Endothelial cell of umbilical vein (primary cell): ENCODE data around the gene UBC. TPM values are rescaled to one million over a fixed set of nuclear protein-coding genes. Genes with fewer than 3 reads are reported as not detected.

Experiments
- BruUV-seq: library from RNA; stranded (reverse); fragments of 400-500 nt; replicated peaks from 2 replicates; lab custom pipeline; 2021; lab: Mats Ljungman, UMichigan
- CTCF ChIA-PET: fragments of 300-600, 350-600 bp; sonication (Branson Sonifier 250); formaldehyde crosslinking; loops from one replicate; lab custom pipeline; 2021; ENCODE audit warnings: antibody characterized with exemption, inconsistent platforms; lab: Charles Lee
- POLR2A ChIA-PET: fragments of 300-600, 350-600 bp; sonication (Branson Sonifier 250); formaldehyde crosslinking; loops from one replicate; lab custom pipeline; 2021; ENCODE audit warnings: antibody characterized with exemption, inconsistent platforms; lab: Charles Lee
- DNase-seq: peaks from one replicate; pipeline ENCODE4 v3.0.0-alpha.2; 2011; ENCODE audit warnings: low read depth, low spot score
- FAIRE-seq: peaks from 2 replicates; lab custom pipeline; 2011; peaks lifted over from hg19 to GRCh38; lab: Jason Lieb, UNC
- H2AFZ ChIP-seq: 2 replicates; pipeline ENCODE4 v1.6.0; 2012; ENCODE audit warnings: low read depth, low read length, control low read depth, inconsistent platforms
- H3K27ac ChIP-seq: 2 replicates; pipeline ENCODE4 v1.5.1; 2011; ENCODE audit warnings: low read depth, mild to moderate bottlenecking, control low read depth, low read length, moderate library complexity; ENCODE audit not compliant: insufficient read depth
- H3K27me3 ChIP-seq, 2 experiments: 2 replicates each; pipeline versions ENCODE4 v1.6.0 to v1.6.1; 2011; ENCODE audit warnings: low read length in 2 of 2, mixed read lengths in 1 of 2; ENCODE audit not compliant: control insufficient read depth in 2 of 2, insufficient read depth in 2 of 2
- H3K36me3 ChIP-seq, 2 experiments: 2 replicates in 1 of 2; 3 replicates in 1 of 2; pipeline ENCODE4 v1.5.1; 2011; ENCODE audit warnings: low read length in 2 of 2, mild to moderate bottlenecking in 1 of 2, moderate library complexity in 1 of 2; ENCODE audit not compliant: control insufficient read depth in 2 of 2, insufficient read depth in 2 of 2; ENCODE audit errors: extremely low read depth in 1 of 2
- H3K4me1 ChIP-seq: 3 replicates; pipeline ENCODE4 v1.5.1; 2011; ENCODE audit warnings: mild to moderate bottlenecking, low read length; ENCODE audit not compliant: control insufficient read depth, insufficient read depth; ENCODE audit errors: extremely low read depth
- H3K4me2 ChIP-seq: 2 replicates; pipeline ENCODE4 v1.6.1; 2011; ENCODE audit warnings: low read length, control low read depth, mixed read lengths; ENCODE audit not compliant: insufficient read depth
- H3K4me3 ChIP-seq, 3 experiments: fragments of 200-600 bp in 1 of 3; sonication (generic), shearing (Covaris generic) in 1 of 3; replicated peaks in 1 of 3; 2 replicates each; pipeline ENCODE4 v1.5.1; 2011 to 2016; ENCODE audit warnings: control low read depth in 3 of 3, low read length in 3 of 3, mild to moderate bottlenecking in 2 of 3, inconsistent platforms in 1 of 3, low read depth in 1 of 3, moderate library complexity in 1 of 3; ENCODE audit not compliant: insufficient read depth in 1 of 3
- H3K79me2 ChIP-seq: 2 replicates; pipeline ENCODE4 v1.6.0; 2012; ENCODE audit warnings: low read length, inconsistent platforms; ENCODE audit not compliant: control insufficient read depth, insufficient read depth
- H3K9ac ChIP-seq: replicated peaks from 2 replicates; pipeline ENCODE3; 2011; ENCODE audit warnings: low read length, control low read depth; ENCODE audit not compliant: insufficient read depth; ENCODE audit errors: extremely low read depth
- H3K9me1 ChIP-seq: replicated peaks from 3 replicates; pipeline ENCODE4 v1.6.0; 2011; ENCODE audit warnings: mild to moderate bottlenecking, low read length; ENCODE audit not compliant: control insufficient read depth, insufficient read depth; ENCODE audit errors: extremely low read depth
- H3K9me3 ChIP-seq: replicated peaks from 2 replicates; pipeline ENCODE4 v1.5.1; 2012; ENCODE audit warnings: low read length, inconsistent platforms; ENCODE audit not compliant: control insufficient read depth, insufficient read depth
- H4K20me1 ChIP-seq: replicated peaks from 2 replicates; pipeline ENCODE3; 2011; ENCODE audit warnings: mild to moderate bottlenecking, low read length; ENCODE audit not compliant: control insufficient read depth, insufficient read depth; ENCODE audit errors: extremely low read depth
- MYC ChIP-seq: IDR thresholded peaks from one replicate; pipeline ENCODE4 v1.6.1; 2011; ENCODE audit warnings: mild to moderate bottlenecking, low read depth, low read length
- dilution Hi-C: fragments of 300-500 bp; cut with MboI; formaldehyde crosslinking; loops from one replicate; pipeline ENCODE4 v1.15.0; 2019; ENCODE audit warnings: low sequenced_read_pairs; ENCODE audit not compliant: extremely low pct_ligation_motif_present
- intact Hi-C: fragments of 100-400 bp; cut with micrococcal nuclease; formaldehyde crosslinking; loops from one replicate; pipeline ENCODE4 v1.10.0; 2022
- polyA plus RNA-seq, 4 experiments: library from polyadenylated mRNA; depleted of rRNA in 3 of 4; stranded (reverse) in 3 of 4; unstranded in 1 of 4; fragments of >200 nt; gene quantifications; 2 replicates each; pipeline versions ENCODE4 v1.2.1 to v1.2.3, GENCODE V29; 2011 to 2012; ENCODE audit warnings: missing spikeins in 1 of 4
- total RNA-seq: library from RNA; stranded (reverse); gene quantifications from 2 replicates; pipeline ENCODE4 v1.2.3, GENCODE V29; 2021
- TF ChIP-seq, protein P1 (sequence below), 2 donors: IDR thresholded peaks; 1 replicate in 1 of 2; 2 replicates in 1 of 2; pipeline ENCODE4 v1.5.1; 2011; ENCODE audit warnings: low read length in 2 of 2, mild to moderate bottlenecking in 2 of 2, moderate library complexity in 2 of 2, control low read depth in 1 of 2, inconsistent platforms in 1 of 2, low read depth in 1 of 2; ENCODE audit not compliant: insufficient read depth in 1 of 2; ENCODE audit errors: extremely low read depth in 1 of 2
- TF ChIP-seq, protein P2 (sequence below): IDR thresholded peaks from 2 replicates; pipeline ENCODE4 v1.6.1; 2011; ENCODE audit not compliant: insufficient read depth, insufficient read length

Gene UBC
- total and polyA plus RNA-seq, 2 donors (not counting 3 experiments of a cell fraction or from before 2014, with no cell fraction given): 875 to 1,305 TPM

DNA sequence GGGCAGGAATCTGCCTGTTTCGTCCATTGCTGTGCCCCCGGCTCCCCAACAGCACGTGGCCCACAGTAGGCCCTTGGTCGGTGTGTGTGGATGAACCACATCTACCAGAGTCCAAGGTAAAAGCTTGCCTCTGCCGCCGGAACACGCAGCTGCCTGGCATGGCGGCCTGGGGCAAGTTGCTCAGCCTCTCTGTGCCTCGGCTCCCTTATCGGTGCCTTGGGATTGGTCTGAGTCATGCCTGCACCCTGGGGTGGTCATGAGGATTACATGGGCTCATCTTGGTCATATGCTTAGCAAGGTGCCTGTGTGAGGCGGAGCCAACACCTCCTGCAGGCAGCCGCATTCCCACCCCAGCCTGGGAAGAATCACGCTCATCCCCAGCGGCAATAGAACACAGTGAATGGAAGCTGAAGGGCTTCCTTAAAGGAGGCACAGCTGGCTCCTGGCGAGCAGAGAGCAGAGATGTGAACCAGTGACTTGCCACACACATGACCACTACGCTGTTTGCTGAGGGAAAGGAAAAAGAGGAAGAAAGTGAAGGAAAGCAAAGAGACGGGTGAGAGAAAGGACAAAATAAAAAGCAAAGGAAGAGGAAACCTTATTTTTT lies 45.3 kb downstream of the UBC start:
- H3K9me1 ChIP-seq: no peaks in the 10 kb centered on the region
- no peak overlapping the region for H2AFZ ChIP-seq
- no peak overlapping the region for H3K4me2 ChIP-seq
- no peak overlapping the region for H3K27ac ChIP-seq
- ChIA-PET CTCF (interaction anchor here (1.2 kb wide), 1 partner anchor 11 kb away, joined by 3 read pairs; no protein-coding TSS in a partner anchor), POLR2A (no interaction called here)
- no peaks in the 10 kb centered on the region for H3K36me3 ChIP-seq
- no peak overlapping the region for H3K9ac ChIP-seq
- no TSS peak for BruUV-seq
- H3K9me3 ChIP-seq: no peaks in the 10 kb centered on the region
- H4K20me1 ChIP-seq: no peaks in the 10 kb centered on the region
- intact Hi-C loops (no loop called here), dilution Hi-C loops (no loop called here)
- no peaks in the 10 kb centered on the region for H3K27me3 ChIP-seq
- DNase-seq (no peak), FAIRE-seq (no peak)
- no peaks in the 10 kb centered on the region for H3K79me2 ChIP-seq
- H3K4me3 ChIP-seq: no peak overlapping the region
- TF ChIP-seq, protein P1, sequence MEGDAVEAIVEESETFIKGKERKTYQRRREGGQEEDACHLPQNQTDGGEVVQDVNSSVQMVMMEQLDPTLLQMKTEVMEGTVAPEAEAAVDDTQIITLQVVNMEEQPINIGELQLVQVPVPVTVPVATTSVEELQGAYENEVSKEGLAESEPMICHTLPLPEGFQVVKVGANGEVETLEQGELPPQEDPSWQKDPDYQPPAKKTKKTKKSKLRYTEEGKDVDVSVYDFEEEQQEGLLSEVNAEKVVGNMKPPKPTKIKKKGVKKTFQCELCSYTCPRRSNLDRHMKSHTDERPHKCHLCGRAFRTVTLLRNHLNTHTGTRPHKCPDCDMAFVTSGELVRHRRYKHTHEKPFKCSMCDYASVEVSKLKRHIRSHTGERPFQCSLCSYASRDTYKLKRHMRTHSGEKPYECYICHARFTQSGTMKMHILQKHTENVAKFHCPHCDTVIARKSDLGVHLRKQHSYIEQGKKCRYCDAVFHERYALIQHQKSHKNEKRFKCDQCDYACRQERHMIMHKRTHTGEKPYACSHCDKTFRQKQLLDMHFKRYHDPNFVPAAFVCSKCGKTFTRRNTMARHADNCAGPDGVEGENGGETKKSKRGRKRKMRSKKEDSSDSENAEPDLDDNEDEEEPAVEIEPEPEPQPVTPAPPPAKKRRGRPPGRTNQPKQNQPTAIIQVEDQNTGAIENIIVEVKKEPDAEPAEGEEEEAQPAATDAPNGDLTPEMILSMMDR (IDR thresholded peaks at IDR 0.05; ENCODE audit: extremely low read depth in 1 of 2, insufficient read depth in 1 of 2, low read depth in 1 of 2, low read length in 2 of 2): no peak
- TF ChIP-seq, protein P2, sequence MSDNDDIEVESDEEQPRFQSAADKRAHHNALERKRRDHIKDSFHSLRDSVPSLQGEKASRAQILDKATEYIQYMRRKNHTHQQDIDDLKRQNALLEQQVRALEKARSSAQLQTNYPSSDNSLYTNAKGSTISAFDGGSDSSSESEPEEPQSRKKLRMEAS: no peak
- no peak for TF ChIP-seq MYC
- peaks cover under 1% of the 10 kb centered on the region for H3K4me1 ChIP-seq
